ELR (cell line): Measurements from ENCODE around the gene NBPF11.
A peak's percentile ranks its signal among the peaks of the same experiment; 100 is the strongest.
"Not testable (repeated sequence)": the region's sequence is repeated elsewhere in the genome, so short reads cannot be mapped to it uniquely, and the experiment has no call there.

ENCODE experiments used
- DNase-seq: peaks from one replicate; pipeline ENCODE4 v3.0.0-alpha.2; 2015; ENCODE audit warnings: low read depth

The NBPF11 gene, protein sequence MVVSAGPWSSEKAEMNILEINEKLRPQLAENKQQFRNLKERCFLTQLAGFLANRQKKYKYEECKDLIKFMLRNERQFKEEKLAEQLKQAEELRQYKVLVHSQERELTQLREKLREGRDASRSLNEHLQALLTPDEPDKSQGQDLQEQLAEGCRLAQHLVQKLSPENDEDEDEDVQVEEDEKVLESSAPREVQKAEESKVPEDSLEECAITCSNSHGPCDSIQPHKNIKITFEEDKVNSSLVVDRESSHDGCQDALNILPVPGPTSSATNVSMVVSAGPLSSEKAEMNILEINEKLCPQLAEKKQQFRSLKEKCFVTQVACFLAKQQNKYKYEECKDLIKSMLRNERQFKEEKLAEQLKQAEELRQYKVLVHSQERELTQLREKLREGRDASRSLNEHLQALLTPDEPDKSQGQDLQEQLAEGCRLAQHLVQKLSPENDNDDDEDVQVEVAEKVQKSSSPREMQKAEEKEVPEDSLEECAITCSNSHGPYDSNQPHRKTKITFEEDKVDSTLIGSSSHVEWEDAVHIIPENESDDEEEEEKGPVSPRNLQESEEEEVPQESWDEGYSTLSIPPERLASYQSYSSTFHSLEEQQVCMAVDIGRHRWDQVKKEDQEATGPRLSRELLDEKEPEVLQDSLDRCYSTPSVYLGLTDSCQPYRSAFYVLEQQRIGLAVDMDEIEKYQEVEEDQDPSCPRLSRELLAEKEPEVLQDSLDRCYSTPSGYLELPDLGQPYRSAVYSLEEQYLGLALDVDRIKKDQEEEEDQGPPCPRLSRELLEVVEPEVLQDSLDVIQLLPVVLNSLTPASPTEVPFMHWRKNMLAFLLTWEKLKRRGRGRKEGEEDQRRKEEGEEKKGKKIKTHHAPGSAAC

DNA sequence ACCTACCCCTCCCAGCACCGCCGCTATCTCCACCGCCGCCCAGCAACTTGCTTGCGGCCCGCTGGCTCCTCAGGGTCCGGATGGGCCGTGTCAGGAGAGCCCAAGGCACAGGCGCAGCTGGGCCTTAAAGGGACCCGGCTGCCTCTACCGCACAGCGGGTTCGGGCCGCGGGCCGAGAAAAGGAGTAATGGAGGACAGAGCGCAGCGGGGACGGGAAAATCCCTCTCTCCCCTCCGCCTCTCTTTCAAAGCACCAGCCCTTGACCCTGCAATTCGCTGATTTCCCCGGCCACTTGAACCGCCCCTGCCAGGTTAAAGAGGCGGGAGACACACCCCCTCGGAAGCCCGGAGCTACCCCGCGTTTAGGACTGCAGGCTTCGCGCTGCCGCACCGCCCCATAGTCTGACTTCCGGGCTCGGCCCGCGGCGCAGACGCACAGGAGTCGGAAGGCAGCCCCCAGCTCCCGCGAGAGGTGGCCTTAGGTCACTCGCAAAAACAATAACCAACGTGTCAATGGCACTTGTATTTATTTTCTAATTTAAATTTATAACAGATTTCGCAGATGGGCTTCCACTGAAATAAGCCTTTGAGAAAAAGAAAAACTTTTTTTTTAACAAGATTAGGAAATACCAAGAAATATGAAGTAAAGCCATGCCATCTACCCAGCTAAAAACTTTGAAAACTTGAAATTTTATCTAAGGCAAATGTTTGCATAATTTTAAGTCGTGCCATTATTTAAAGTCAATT, at the start of gene NBPF11:
Gene NBPF11, minus strand, starts transcription at position 371 of the 746 bp plus-strand sequence. CDS start 25,278 bp downstream, outside the sequence.
- DNase-seq: peak; percentile 86

- not testable (repeated sequence) for DNase-seq
Observed at GRCh38 chr1:148197396-148197795, 45.3 kb upstream of the NBPF11 start.

DNA sequence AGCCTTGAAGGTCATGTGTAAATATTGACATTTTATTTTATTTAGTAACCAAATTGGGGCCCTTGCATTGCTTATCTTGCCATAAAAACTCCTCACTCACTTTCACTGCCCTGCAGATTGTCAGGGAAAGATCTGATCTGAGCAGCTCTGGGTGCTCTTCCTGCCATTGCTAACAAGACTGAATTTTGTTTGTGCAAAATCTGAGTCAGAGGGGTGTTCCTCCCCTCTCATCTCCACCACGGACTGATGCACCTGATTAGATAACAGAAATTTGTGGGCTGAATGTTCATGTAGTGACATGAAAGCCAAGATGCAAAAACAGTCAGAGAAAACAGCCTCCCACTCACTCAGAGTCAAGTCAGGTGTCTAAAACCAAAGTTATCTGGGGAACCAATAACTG, 44.9 kb upstream of the NBPF11 start:
- DNase-seq: not testable (repeated sequence)

- not testable (repeated sequence) for DNase-seq
Observed at GRCh38 chr1:148195115-148195514, 43.0 kb upstream of the NBPF11 start.

DNA sequence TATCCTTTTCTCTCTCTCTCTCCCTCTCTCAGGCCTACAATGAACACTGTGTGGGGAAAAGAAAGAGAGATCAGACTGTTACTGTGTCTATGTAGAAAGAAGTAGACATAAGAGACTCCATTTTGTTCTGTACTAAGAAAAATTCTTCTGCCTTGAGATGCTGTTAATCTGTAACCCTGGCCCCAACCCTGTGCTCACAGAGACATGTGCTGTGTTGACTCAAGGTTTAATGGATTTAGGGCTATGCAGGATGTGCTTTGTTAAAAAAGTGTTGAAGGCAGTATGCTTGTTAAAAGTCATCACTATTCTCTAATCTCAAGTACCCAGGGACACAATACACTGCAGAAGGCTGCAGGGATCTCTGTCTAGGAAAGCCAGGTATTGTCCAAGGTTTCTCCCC, 36.7 kb upstream of the NBPF11 start:
- DNase-seq: not testable (repeated sequence)

GRCh38 chr1:148178682-148179081, 26.6 kb upstream of the NBPF11 start:
- DNase-seq: not testable (repeated sequence)

GRCh38 chr1:148175414-148175813, 23.3 kb upstream of the NBPF11 start:
- DNase-seq: not testable (repeated sequence)

GRCh38 chr1:148171995-148172394, 19.9 kb upstream of the NBPF11 start:
- DNase-seq: not testable (repeated sequence)

DNA sequence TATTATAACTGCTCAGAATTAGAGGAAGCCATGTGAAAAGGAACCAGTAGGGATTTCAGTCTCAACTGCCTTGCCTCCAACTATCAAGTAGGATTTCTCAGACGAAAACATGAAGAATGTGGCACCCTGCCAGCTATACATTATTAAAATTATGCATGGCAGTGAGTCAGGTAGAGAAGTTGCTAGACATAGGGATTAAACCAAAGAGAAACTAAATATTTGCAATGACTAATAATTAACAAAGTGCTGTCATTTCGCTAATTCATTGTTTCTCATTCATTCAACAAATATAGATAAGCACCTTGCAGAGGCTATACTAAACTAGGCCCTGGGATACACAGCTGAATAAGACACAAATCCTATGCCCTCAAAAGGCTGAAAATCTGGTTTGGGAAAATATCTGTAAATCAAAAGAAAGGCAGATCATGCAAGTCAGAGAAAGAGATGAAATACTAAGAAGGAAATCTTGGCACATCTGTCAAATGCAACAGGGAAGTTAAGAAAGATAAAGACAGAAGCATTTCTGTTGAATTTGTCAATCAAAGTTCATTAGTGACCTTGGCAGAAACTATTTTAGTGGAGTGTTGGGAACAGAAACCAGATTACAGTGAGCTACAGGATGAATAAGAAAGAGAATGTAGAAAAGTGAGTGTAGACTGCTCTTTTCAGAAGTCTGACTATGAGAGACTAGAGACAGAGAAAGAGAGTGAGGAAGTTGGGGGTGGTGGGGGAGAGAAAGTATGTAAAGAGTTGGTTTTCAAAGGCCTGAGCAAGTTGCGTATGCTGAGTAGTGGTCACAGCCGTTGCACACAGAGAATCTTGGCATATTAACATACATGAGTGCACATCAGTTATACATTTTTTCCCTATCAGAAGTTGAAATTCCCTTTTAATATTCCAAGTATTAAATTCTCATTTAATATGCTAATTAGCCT, 14.7 kb upstream of the NBPF11 start:
- peak; percentile 43 for DNase-seq

- DNase-seq: no peak
Observed at GRCh38 chr1:148162363-148162762, 10.3 kb upstream of the NBPF11 start.

DNA sequence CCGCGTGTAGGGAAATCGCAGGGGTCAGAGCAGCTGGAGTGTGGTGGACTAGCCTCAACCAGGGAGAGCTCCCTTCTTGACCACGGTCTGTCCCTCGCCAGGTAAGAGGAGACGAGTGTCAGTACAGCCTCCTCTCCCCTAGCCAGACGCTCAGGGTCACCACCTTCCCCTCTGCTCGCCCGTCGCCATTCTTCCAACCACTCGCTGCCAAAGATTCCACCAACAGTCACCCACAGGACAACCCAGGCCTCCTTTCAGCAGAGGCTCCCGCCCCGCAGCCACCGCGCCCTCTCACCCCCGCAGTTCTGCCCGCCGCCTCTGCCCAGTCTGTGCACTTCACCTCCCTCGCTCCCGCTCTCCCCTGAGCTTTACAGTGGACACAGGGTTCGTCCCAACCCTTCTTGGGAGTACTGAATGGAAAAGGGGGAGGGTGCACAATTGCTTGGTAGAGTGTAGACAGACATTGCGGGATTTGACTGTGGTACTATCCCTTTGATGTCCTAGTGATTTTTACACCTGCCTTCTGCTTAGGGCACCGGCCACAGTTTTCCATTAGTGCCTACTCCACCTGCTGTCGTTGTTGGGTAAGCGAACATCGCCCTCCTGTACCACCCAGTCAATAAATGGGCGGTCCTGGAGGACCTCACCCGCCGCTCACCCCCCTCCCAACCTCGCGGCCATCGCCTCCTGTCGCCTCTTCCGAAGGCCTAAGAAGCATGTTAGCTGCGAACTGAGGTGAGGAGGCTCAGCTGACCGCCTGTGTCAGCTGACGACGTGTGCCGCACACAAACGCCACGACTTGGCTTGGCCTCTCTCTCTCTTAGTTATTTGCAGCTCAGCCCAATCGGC, 9.2 kb upstream of the NBPF11 start:
- DNase-seq: no peak

DNA sequence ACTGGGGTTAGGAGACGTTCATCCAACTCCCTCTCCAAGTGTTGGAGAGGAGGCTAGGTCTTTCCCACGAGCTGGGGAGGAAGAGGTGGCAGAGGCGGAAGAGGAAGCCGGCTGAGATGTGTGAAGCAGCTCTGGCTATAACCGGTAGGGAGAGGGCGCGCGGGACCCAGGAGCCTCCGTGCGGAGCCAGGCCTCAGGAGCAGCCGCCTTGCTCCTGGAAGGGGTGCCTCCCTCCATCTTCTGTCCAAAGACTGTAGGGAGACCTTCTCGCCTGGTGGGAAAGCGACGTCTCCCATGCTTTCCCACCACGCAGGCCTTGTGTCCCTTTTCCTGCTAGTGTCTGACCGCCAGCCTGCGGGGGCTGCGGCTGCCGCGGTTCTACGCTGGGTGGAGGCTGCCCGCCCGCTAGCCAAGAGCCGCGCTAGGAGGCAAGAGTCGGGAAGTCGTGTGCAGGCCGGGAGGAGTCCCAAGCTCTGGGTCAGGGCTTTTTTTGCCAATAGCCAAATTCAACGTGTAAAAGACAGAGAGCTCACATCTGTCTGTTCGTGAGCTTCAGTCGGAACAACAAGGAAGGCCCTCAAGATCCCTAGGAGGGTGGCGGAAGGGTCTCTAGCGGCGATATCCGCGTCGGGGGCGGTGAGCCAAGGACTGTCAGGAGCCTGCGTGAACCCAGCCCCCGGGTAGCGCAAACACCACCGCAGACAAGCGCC, 8.4 kb upstream of the NBPF11 start:
- no peak for DNase-seq

- no peak for DNase-seq
Observed at GRCh38 chr1:148160048-148160342, 7.9 kb upstream of the NBPF11 start.

DNA sequence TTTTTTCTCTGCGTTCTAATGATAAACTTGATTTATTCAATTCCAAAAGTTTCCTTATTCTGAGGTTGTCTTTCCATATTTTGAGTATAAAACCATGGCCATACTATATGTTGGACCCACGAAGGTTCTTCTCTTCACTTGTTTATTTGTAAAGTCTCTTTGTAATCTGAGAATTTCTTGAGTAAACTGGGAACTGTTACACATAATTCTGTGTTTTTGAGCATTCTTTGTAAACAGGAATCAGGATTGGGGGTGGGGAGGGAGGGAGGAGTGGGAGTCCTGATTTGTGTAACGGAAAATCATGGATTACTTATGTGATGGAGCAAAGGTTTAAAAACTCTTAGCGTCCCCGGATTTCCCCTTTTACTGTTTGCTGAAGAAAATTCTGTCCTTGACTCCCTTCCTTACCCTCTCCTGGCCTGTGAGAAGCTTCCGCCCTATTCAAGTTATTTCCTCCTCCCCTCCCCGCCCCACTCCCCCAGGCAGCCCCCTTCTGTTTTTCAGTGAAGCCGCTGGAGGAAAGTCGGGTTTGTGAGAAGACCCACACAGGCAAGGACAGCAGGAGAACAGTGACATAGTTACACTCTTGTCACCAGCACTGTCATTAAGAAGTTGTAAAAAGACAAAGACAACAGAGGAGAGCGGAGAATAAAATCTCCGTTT, 6.4 kb upstream of the NBPF11 start:
- DNase-seq: no peak

DNA sequence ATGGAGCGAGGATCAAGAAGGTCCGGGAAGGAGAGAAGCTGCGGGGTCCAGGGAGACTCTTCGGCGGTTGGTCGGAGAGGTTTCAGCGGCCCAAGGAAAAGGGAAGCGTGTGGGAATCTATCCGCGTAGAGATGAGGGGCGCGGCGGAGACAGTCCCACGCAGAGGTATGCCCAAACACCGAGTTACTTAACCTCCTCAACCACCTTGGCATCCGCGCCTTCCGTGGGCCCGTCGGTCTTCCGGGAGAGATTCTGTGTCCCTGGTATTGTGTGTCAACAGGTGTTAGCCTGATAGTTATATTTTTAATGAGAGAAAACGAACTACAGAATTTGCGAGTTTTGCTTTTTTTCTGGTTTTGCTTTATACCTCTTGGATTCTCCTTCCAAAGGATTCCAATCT, 5.7 kb upstream of the NBPF11 start:
- not testable (repeated sequence) for DNase-seq

- not testable (repeated sequence) for DNase-seq
Observed at GRCh38 chr1:148155494-148156275, 3.6 kb upstream of the NBPF11 start.

GRCh38 chr1:148152795-148153194, 714 bp upstream of the NBPF11 start:
- not testable (repeated sequence) for DNase-seq

- DNase-seq: peak; percentile 31
Observed at GRCh38 chr1:148151371-148151819, 686 bp downstream of the NBPF11 start.
